Hippocampal formation (tissue), 2 donors: ENCODE results near the gene MRPL40.
"Not testable (repeated sequence)": the region's sequence is repeated elsewhere in the genome, so short reads cannot be mapped to it uniquely, and the experiment has no call there.

Experiments
- DNase-seq, 2 donors: peaks; one replicate each; lab custom pipeline; 2025; lab: John Stamatoyannopoulos, UW

MRPL40 gene

DNA sequence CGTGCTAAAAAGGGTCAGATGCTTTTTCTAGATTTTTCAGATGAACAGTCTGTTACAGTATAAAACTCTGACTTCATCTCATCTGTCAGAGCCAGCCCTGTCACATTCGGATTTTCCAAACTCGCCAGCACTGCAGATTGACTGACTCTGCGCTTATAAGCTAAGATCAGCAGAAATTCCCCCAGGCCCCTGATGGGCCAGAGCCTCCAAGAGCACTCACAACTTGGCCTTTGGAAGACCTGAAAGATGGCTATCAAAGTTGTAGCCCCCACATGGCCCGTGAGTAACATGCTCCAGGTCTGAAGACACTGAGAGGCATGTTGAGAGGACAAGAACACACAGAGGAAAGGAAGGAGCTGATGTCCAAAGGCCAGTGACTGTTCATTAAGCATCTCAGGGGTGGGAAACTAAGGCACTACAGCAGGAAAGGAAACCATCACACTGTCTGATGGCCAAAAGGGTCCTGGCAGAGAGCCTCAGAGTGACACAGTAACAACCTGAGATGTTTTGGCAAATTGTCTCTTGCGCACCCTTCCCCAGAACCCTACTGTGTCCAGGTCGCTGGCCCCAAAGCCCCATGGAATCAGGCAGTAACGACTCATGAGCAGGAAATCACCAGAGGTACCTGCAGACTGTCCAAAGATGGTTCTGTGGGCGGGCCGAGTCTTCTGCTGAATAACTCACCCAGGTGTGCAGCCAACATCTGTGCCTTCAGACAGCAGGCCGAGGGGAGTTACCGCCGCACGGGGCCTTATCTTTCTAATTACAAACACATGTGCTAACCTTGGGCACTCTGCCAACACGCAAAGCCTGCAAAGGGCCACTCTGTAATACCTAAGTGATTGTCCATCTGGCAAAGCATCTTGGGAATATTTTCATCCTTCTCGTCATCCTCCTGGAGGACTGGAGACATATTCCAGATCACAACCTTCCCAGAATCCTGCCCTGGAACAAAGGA, 24.4 kb upstream of the MRPL40 start:
- no peak for DNase-seq

DNA sequence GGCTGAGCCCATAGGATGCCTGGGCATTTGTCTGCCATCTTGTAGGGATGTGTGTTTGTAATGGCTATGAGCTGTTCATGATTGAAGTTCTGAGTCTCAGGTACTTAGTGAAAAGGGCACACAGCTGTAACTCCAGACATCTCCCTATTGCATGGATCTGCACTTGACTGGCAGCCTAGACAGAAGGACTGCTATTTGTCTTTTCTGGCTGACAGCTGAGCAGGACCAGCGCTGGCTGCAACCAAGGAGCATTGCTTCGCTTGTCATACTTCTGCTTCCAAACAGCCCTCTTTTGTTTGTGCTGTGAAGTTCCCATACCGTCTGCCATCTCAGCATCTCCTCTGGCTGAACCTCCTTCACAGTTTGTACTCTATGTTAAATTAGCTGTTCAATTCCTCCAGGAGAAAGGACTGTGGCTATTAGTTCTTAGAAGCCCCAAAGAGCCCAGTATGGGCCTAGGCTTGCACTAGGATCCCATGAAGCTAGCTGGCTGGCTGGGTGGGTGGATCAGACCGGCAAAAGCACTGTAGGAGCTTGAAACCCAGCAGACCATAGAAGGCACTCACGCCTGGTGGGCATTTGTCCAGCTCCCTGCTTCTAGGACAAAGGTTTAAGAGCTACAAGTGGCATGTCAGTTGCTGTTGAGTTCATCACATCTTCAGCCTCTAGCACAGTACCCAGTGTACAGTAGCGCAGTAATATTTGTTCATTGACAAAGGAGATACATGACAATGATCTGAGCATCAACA, 21.2 kb upstream of the MRPL40 start:
- DNase-seq = no peak

GRCh38 chr22:19411690-19412045, 20.7 kb upstream of the MRPL40 start:
- no peak for DNase-seq

DNA sequence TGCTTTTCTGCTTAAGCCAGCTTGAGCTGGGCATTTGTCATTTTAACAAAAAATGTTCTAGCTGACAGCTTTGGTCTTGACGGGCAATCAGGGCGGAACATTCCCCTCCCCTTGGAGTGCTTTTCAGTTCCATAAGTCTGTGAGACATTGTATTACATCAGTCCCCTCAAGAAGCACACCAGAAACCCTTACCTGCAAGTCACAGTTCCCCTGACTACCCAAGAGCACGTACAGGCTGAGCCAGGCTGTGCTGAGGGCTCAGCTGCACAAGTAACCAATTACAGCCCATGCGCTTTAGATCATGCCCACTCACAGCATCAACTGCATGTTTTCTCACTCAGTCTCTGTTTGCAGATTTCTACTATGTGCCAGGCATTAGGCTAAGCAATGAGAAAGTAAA, 19.9 kb upstream of the MRPL40 start:
- DNase-seq = no peak

DNA sequence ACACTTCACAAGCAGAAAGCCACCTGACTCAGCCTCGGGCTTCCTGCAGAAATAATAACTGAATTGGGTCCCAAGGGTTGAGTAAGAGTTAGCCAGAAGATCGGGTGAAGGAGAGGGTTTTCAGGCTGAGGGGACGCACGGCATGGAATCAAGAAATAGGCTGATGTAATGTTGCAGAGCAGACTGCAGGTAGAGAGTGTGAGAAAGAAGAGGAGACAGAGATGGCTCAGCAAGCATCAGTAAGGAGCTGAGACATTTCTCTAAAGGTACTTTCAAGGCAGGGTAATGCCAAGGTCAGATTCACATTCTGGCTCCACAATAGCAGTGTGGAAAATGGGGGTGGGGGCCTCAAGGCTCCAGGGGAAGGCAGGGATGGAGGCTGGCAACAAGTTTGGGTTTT, 19.4 kb upstream of the MRPL40 start:
- no peak for DNase-seq

GRCh38 chr22:19419086-19419463, 13.3 kb upstream of the MRPL40 start:
- DNase-seq = no peak

DNA sequence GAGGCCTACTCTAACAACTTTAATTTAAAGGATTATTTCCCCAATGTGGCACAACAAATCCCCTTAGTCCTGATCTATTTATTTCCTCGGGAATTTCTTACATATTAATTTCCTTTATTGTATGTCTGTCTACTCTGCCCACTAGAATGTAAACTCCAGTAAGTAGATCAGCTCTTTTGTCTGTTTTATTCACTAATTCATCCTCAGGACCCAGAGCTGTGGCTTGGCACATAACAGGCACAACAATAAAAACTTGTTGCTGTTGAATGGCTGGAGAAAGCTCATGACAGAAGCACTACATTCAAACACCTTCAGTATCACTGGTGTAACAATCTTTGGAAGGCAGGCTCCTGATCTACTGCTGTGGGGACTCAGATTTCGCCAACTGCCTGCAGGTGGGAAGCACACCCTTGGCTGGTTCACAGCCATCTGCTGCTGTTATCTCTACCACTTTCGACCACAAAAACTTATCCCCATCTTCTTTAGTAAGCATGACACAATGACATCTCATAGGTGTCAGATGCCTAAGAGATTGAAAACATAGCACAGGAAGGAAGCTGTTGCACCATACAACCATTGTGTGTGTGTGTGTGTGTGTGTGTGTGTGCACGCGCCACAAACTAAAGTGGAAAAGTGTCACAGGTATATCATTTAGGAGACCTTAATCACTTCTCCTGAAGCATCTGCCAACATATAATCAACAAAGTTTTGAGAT, 12.7 kb upstream of the MRPL40 start:
- no peak for DNase-seq

GRCh38 chr22:19420321-19420720, 12.0 kb upstream of the MRPL40 start:
- no peak for DNase-seq

GRCh38 chr22:19422440-19423301, 9.7 kb upstream of the MRPL40 start:
- DNase-seq = no peak

- DNase-seq = no peak
Measured at GRCh38 chr22:19424186-19424500, 8.2 kb upstream of the MRPL40 start.

DNA sequence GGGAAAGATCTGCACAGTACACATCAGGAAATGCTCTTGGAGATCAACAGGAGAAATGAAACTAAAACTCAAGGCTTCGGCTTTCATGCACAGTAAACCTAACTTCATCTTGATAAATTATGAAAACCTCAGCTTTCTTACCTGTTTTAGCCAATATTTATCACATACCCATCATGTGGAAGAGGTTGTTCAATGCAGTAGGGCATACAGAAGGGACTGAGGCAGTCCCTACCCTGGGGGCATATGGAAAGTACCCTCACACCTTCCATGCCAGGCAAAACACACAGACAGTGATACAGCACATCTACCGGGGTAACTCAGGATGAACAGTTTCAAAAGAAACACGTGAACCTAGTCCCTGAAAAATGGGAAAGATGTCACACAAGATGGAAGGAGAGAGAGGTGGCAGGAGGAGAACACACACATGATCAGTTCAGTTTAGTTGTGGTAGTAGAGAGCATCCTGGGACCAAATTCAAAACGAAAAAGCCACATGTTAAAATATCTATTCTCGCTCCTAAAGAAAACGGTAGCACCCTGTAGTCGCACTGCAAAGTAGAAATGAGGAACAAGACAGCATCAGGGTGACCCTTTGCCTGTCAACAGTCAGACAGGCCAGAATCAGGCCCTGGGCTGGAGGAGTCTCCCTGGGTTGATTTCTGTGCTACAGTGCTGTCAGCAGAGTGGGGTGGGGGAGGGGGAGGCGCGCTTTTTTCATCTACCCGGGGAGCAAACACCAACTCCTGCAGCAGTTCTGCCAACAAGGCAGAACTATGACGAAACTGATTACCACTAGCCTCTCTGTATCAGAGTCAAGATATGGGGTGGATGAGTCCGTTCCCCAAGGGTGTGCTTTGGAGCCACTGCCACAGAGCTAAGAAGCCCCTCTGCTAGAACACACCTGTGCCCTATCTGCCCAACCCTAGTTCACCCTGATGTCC, 2.1 kb upstream of the MRPL40 start:
- no peak for DNase-seq

DNA sequence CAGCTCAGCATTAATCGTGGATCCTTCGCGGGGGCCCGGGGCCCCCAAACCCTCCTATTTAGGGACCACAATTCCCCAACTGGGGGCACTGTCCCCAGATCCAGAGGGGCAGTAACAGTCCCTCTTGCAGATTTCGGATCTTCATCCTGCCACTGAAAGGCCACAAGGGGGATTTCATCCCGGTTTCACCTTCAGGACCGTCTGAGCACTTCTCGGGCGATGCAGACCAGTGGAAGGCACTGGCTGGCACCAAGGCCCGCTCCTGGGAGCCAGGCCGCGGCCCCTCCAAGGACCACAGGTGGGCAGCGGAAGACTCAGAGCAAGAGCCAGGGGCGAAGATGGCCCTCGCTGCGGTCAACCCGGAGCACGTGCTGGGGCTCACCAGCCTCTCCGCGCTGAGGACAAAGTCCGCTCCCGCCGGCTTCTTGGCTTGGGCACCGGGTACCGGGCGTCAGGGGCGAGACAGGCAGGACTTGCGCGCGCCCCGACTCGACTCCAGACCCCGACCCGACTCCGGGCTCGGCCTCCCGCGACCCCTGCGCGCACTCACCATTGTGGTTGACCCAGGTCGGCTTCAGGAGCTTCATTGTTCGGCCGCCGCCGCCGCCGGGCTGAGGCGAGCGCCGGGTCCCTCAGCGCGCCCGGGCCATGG, 1.3 kb upstream of the MRPL40 start:
- no peak for DNase-seq

- DNase-seq = peak; percentile 73 to 82
Measured at GRCh38 chr22:19431649-19432132, 654 bp upstream of the MRPL40 start, which contains the start of gene HIRA. Gene HIRA, minus strand, starts transcription at chr22:19431733. Its CDS starts 257 bp downstream, at chr22:19431476.

DNA sequence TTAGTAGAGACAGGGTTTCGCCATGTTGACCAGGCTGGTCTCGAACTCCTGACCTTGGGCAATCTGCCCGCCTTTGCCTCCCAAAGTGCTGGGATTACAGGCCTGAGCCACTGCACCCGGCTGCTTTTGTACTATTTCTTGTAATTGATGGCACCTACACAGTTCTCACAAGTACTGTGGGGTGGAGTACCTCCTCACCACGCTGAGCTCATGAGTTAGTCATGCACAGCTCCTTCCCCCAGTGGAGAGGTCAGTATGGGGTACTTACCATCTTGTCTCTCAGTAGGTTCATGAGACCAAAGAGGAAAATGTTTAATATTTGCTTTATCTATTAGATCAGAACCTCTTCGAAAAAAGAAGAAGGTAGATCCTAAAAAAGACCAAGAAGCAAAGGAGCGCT, 2.1 kb downstream of the MRPL40 start:
- DNase-seq = no peak

DNA sequence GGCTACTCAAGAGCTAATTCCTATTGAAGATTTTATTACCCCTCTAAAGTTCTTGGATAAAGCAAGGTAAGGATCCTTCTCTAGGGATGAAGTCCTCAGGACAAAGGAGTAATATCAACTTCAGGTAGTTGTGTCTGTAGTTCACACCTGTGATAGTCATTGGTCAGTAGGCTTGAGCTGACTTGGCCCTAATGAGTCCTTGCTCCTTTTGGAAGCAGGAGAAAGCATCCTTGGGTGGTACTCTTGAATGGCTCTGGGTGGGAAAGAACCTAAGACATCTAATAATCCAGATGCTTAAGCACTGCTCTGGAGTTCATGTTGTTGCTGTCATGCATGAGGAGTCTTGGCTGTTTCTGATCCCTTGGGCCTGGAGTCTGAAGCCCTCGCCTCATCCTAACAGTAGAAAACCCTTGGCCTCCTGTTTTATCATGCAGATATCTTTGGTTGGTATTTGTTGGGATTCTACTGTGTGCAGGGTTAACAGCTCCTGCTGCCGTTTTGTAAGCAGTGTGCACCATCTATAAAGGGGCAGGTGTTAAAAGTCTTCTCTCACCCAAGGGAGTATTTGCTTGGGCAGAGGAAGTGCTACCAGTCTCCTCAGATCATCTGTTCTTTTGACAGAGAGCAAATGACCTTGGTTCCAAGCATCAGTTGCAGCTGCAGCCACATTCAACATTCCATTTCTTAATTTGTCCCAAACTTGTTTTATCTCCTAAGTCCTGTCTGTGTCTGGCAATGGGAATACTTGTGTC, 2.7 kb downstream of the MRPL40 start:
- DNase-seq = no peak

GRCh38 chr22:19436444-19437161, 4.3 kb downstream of the MRPL40 start:
- not testable (repeated sequence) for DNase-seq

- no peak for DNase-seq
Measured at GRCh38 chr22:19438298-19438697, 6.0 kb downstream of the MRPL40 start.

DNA sequence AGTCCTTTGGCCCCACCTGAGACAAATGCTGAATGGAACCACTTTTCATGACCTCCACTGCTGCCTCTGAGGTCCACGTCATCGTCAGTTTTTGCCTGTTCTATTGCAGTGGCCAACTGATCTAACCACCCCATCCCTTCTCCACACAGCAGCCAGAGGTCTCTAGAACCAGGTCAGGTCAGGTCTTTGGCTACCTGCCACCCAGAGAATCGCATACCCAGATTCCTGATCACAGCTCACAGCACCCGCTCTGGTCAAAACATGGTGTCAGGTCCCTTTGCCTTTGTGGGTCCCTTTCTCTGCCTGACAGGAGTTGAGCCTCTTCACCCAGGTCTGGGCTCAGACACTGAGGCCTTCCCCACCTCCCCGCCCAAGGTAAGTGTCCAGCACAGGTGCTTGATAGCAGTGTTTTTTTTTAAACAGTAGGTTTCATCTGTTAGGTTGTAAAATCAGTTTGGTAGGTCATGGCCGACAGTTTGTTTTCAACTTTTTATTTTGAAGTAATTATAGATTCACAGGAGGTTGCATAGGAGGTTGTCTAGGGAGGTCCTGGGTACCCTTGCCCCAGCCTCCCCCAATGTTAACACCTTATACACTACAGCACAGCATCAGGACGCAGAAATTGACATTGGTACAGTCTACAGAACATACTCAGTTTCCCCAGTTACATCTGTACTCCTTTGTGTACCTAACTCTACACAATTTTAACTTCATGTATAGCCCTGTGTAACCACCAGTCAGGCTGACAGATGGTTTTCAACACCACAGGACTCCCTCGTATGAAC, 8.3 kb downstream of the MRPL40 start:
- no peak for DNase-seq
